Endothelial cell of umbilical vein (primary cell): ENCODE data around the gene ARHGEF19. TPM values are rescaled to one million over a fixed set of nuclear protein-coding genes. Genes with fewer than 3 reads are reported as not detected.

Source experiments
- BruUV-seq: library from RNA; stranded (reverse); fragments of 400-500 nt; replicated peaks from 2 replicates; lab custom pipeline; 2021; lab: Mats Ljungman, UMichigan
- CTCF ChIA-PET: fragments of 300-600, 350-600 bp; sonication (Branson Sonifier 250); formaldehyde crosslinking; loops from one replicate; lab custom pipeline; 2021; ENCODE audit warnings: antibody characterized with exemption, inconsistent platforms; lab: Charles Lee
- POLR2A ChIA-PET: fragments of 300-600, 350-600 bp; sonication (Branson Sonifier 250); formaldehyde crosslinking; loops from one replicate; lab custom pipeline; 2021; ENCODE audit warnings: antibody characterized with exemption, inconsistent platforms; lab: Charles Lee
- DNase-seq: peaks from one replicate; pipeline ENCODE4 v3.0.0-alpha.2; 2011; ENCODE audit warnings: low read depth, low spot score
- FAIRE-seq: peaks from 2 replicates; lab custom pipeline; 2011; peaks lifted over from hg19 to GRCh38; lab: Jason Lieb, UNC
- H2AFZ ChIP-seq: 2 replicates; pipeline ENCODE4 v1.6.0; 2012; ENCODE audit warnings: low read depth, low read length, control low read depth, inconsistent platforms
- H3K27ac ChIP-seq: 2 replicates; pipeline ENCODE4 v1.5.1; 2011; ENCODE audit warnings: low read depth, mild to moderate bottlenecking, control low read depth, low read length, moderate library complexity; ENCODE audit not compliant: insufficient read depth
- H3K27me3 ChIP-seq, 2 experiments: 2 replicates each; pipeline versions ENCODE4 v1.6.0 to v1.6.1; 2011; ENCODE audit warnings: low read length in 2 of 2, mixed read lengths in 1 of 2; ENCODE audit not compliant: control insufficient read depth in 2 of 2, insufficient read depth in 2 of 2
- H3K36me3 ChIP-seq, 2 experiments: 2 replicates in 1 of 2; 3 replicates in 1 of 2; pipeline ENCODE4 v1.5.1; 2011; ENCODE audit warnings: low read length in 2 of 2, mild to moderate bottlenecking in 1 of 2, moderate library complexity in 1 of 2; ENCODE audit not compliant: control insufficient read depth in 2 of 2, insufficient read depth in 2 of 2; ENCODE audit errors: extremely low read depth in 1 of 2
- H3K4me1 ChIP-seq: 3 replicates; pipeline ENCODE4 v1.5.1; 2011; ENCODE audit warnings: mild to moderate bottlenecking, low read length; ENCODE audit not compliant: control insufficient read depth, insufficient read depth; ENCODE audit errors: extremely low read depth
- H3K4me2 ChIP-seq: 2 replicates; pipeline ENCODE4 v1.6.1; 2011; ENCODE audit warnings: low read length, control low read depth, mixed read lengths; ENCODE audit not compliant: insufficient read depth
- H3K4me3 ChIP-seq, 3 experiments: fragments of 200-600 bp in 1 of 3; sonication (generic), shearing (Covaris generic) in 1 of 3; replicated peaks in 1 of 3; 2 replicates each; pipeline ENCODE4 v1.5.1; 2011 to 2016; ENCODE audit warnings: control low read depth in 3 of 3, low read length in 3 of 3, mild to moderate bottlenecking in 2 of 3, inconsistent platforms in 1 of 3, low read depth in 1 of 3, moderate library complexity in 1 of 3; ENCODE audit not compliant: insufficient read depth in 1 of 3
- H3K79me2 ChIP-seq: 2 replicates; pipeline ENCODE4 v1.6.0; 2012; ENCODE audit warnings: low read length, inconsistent platforms; ENCODE audit not compliant: control insufficient read depth, insufficient read depth
- H3K9ac ChIP-seq: replicated peaks from 2 replicates; pipeline ENCODE3; 2011; ENCODE audit warnings: low read length, control low read depth; ENCODE audit not compliant: insufficient read depth; ENCODE audit errors: extremely low read depth
- H3K9me1 ChIP-seq: replicated peaks from 3 replicates; pipeline ENCODE4 v1.6.0; 2011; ENCODE audit warnings: mild to moderate bottlenecking, low read length; ENCODE audit not compliant: control insufficient read depth, insufficient read depth; ENCODE audit errors: extremely low read depth
- H3K9me3 ChIP-seq: replicated peaks from 2 replicates; pipeline ENCODE4 v1.5.1; 2012; ENCODE audit warnings: low read length, inconsistent platforms; ENCODE audit not compliant: control insufficient read depth, insufficient read depth
- H4K20me1 ChIP-seq: replicated peaks from 2 replicates; pipeline ENCODE3; 2011; ENCODE audit warnings: mild to moderate bottlenecking, low read length; ENCODE audit not compliant: control insufficient read depth, insufficient read depth; ENCODE audit errors: extremely low read depth
- CTCF ChIP-seq, 2 donors: IDR thresholded peaks; 1 replicate in 1 of 2; 2 replicates in 1 of 2; pipeline ENCODE4 v1.5.1; 2011; ENCODE audit warnings: low read length in 2 of 2, mild to moderate bottlenecking in 2 of 2, moderate library complexity in 2 of 2, control low read depth in 1 of 2, inconsistent platforms in 1 of 2, low read depth in 1 of 2; ENCODE audit not compliant: insufficient read depth in 1 of 2; ENCODE audit errors: extremely low read depth in 1 of 2
- FOS ChIP-seq: IDR thresholded peaks from 2 replicates; pipeline ENCODE4 v1.6.1; 2011; ENCODE audit warnings: mild to moderate bottlenecking, low read length, moderate library complexity, borderline replicate concordance; ENCODE audit not compliant: insufficient read depth
- JUN ChIP-seq: IDR thresholded peaks from 2 replicates; pipeline ENCODE4 v1.6.1; 2011; ENCODE audit warnings: borderline replicate concordance, low read depth; ENCODE audit not compliant: insufficient read length, insufficient read depth
- dilution Hi-C: fragments of 300-500 bp; cut with MboI; formaldehyde crosslinking; loops from one replicate; pipeline ENCODE4 v1.15.0; 2019; ENCODE audit warnings: low sequenced_read_pairs; ENCODE audit not compliant: extremely low pct_ligation_motif_present
- intact Hi-C: fragments of 100-400 bp; cut with micrococcal nuclease; formaldehyde crosslinking; loops from one replicate; pipeline ENCODE4 v1.10.0; 2022
- polyA plus RNA-seq, 4 experiments: library from polyadenylated mRNA; depleted of rRNA in 3 of 4; stranded (reverse) in 3 of 4; unstranded in 1 of 4; fragments of >200 nt; gene quantifications; 2 replicates each; pipeline versions ENCODE4 v1.2.1 to v1.2.3, GENCODE V29; 2011 to 2012; ENCODE audit warnings: missing spikeins in 1 of 4
- total RNA-seq: library from RNA; stranded (reverse); gene quantifications from 2 replicates; pipeline ENCODE4 v1.2.3, GENCODE V29; 2021
- TF ChIP-seq, protein P1 (sequence below): IDR thresholded peaks from 2 replicates; pipeline ENCODE4 v1.6.1; 2011; ENCODE audit not compliant: insufficient read depth, insufficient read length

Gene ARHGEF19
- total and polyA plus RNA-seq, 2 donors (not counting 3 experiments of a cell fraction or from before 2014, with no cell fraction given): 6.2 to 8.0 TPM

- Histone ChIP-seq H4K20me1 (no peaks in the 10 kb centered on the region), H3K36me3 (no peaks in the 10 kb centered on the region), H3K4me1 (peaks cover 26% of the 10 kb centered on the region), H3K9ac (no peak overlapping the region), H2AFZ (no peak overlapping the region), H3K27ac (no peak overlapping the region), H3K79me2 (peaks cover 3% of the 10 kb centered on the region), H3K9me3 (no peaks in the 10 kb centered on the region), H3K27me3 (no peaks in the 10 kb centered on the region), H3K9me1 (no peaks in the 10 kb centered on the region), H3K4me3 (no peak overlapping the region), H3K4me2 (no peak overlapping the region)
- no TSS peak for BruUV-seq
- ChIA-PET CTCF (interaction anchor here (8.6 to 16.2 kb wide), 2 partner anchors 31 to 104 kb away, joined by 79 to 353 read pairs; partner anchors contain the start of gene EPHA2), POLR2A (no interaction called here)
- intact Hi-C loops (no loop called here), dilution Hi-C loops (no loop called here)
- DNase-seq (no peak), FAIRE-seq (no peak)
- TF ChIP-seq JUN (no peak), FOS (no peak), CTCF (IDR thresholded peaks at IDR 0.05; ENCODE audit: extremely low read depth in 1 of 2, insufficient read depth in 1 of 2, low read depth in 1 of 2, low read length in 2 of 2) (no peak)
- TF ChIP-seq, protein P1, sequence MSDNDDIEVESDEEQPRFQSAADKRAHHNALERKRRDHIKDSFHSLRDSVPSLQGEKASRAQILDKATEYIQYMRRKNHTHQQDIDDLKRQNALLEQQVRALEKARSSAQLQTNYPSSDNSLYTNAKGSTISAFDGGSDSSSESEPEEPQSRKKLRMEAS: no peak
Measured at GRCh38 chr1:16184557-16185303, 27.7 kb downstream of the ARHGEF19 start.
